CD8-positive, alpha-beta memory T cell (primary cell): ENCODE data around the gene ISG20L2. TPM values are rescaled to one million over a fixed set of nuclear protein-coding genes. Genes with fewer than 3 reads are reported as not detected.

Experiments used
- CTCF ChIA-PET: fragments of 350-600 bp; sonication (Branson Sonifier 250); formaldehyde crosslinking; loops from one replicate; lab custom pipeline; 2021; ENCODE audit warnings: antibody characterized with exemption; lab: Charles Lee
- POLR2A ChIA-PET: fragments of 350-600 bp; sonication (Branson Sonifier 250); formaldehyde crosslinking; loops from one replicate; lab custom pipeline; 2021; ENCODE audit warnings: antibody characterized with exemption; lab: Charles Lee
- DNase-seq, 5 donors: peaks; one replicate each; pipeline versions ENCODE4 v3.0.0 to v3.0.0-alpha.2; 2020 to 2022; ENCODE audit warnings: mixed read lengths in 1 of 5
- H3K27ac ChIP-seq: one replicate; pipeline ENCODE4 v1.7.0; 2013; ENCODE audit warnings: low read depth, mild to moderate bottlenecking, low read length, moderate library complexity
- H3K27me3 ChIP-seq: 2 replicates; pipeline ENCODE4 v1.7.0; 2013; ENCODE audit warnings: low read length, mild to moderate bottlenecking; ENCODE audit not compliant: insufficient read depth, poor library complexity, severe bottlenecking
- H3K36me3 ChIP-seq: 2 replicates; pipeline ENCODE4 v1.7.0; 2013; ENCODE audit warnings: mild to moderate bottlenecking, low read length, moderate library complexity; ENCODE audit not compliant: insufficient read depth
- H3K4me1 ChIP-seq: 2 replicates; pipeline ENCODE4 v1.7.0; 2013; ENCODE audit warnings: mild to moderate bottlenecking, low read length, moderate library complexity; ENCODE audit not compliant: insufficient read depth
- H3K4me3 ChIP-seq: 2 replicates; pipeline ENCODE4 v1.7.0; 2013; ENCODE audit warnings: mild to moderate bottlenecking, low read length
- H3K9me3 ChIP-seq: 2 replicates; pipeline ENCODE4 v1.7.0; 2013; ENCODE audit warnings: mild to moderate bottlenecking, low read length
- H3K27ac Mint-ChIP-seq, 8 donors: one replicate each; pipeline ENCODE4 v1.8.0; 2020 to 2021; ENCODE audit warnings: mixed read lengths in 8 of 8, mild to moderate bottlenecking in 6 of 8, inconsistent platforms in 3 of 8, moderate library complexity in 3 of 8
- H3K27me3 Mint-ChIP-seq, 2 donors: one replicate each; pipeline ENCODE4 v1.8.0; 2020 to 2021; ENCODE audit warnings: mixed read lengths in 2 of 2, mild to moderate bottlenecking in 1 of 2, moderate library complexity in 1 of 2
- H3K36me3 Mint-ChIP-seq, 3 donors: one replicate each; pipeline ENCODE4 v1.8.0; 2020 to 2021; ENCODE audit warnings: mixed read lengths in 3 of 3, inconsistent platforms in 1 of 3, mild to moderate bottlenecking in 1 of 3
- H3K4me1 Mint-ChIP-seq, 3 donors: one replicate each; pipeline ENCODE4 v1.8.0; 2020 to 2021; ENCODE audit warnings: mixed read lengths in 3 of 3, inconsistent platforms in 1 of 3, mild to moderate bottlenecking in 1 of 3
- H3K4me3 Mint-ChIP-seq, 7 donors: one replicate each; pipeline ENCODE4 v1.8.0; 2020 to 2021; ENCODE audit warnings: mixed read lengths in 7 of 7, mild to moderate bottlenecking in 6 of 7, moderate library complexity in 4 of 7, inconsistent platforms in 2 of 7
- H3K9me3 Mint-ChIP-seq, 5 donors: one replicate each; pipeline ENCODE4 v1.8.0; 2020 to 2022; ENCODE audit warnings: mixed read lengths in 5 of 5, mild to moderate bottlenecking in 3 of 5, moderate library complexity in 2 of 5, inconsistent platforms in 1 of 5
- polyA plus RNA-seq: library from polyadenylated mRNA; unstranded; fragments of 300-500 nt; fragmentation: Illumina TruSeq; gene quantifications from one replicate; pipeline ENCODE4 v1.2.3, GENCODE V29; 2021
- total RNA-seq, 2 experiments: library from RNA; stranded (reverse); gene quantifications; one replicate each; pipeline ENCODE4 v1.2.3, GENCODE V29; 2021

ISG20L2 gene
- total and polyA plus RNA-seq, 3 experiments from 2014 or later = 25.0 to 75.9 (median 69.4) TPM

- Mint-ChIP-seq H3K4me1 (peaks cover 4 to 12% (median 9%) of the 10 kb centered on the region in 3 donors), H3K9me3 (peaks cover 0 to 2% (median 0%) of the 10 kb centered on the region in 5 donors), H3K4me3 (no peak overlapping the region), H3K36me3 (peaks cover 0 to 15% (median 0%) of the 10 kb centered on the region in 3 donors), H3K27ac (peak overlapping the region in 1 of 8 donors; percentile 38), H3K27me3 (peaks cover 32 to 63% of the 10 kb centered on the region in 2 donors)
- Histone ChIP-seq H3K9me3 (no peaks in the 10 kb centered on the region), H3K27ac (no peak overlapping the region), H3K4me3 (no peak overlapping the region), H3K36me3 (no peaks in the 10 kb centered on the region), H3K4me1 (no peaks in the 10 kb centered on the region), H3K27me3 (peaks cover 9% of the 10 kb centered on the region)
- POLR2A ChIA-PET = no interaction called here
- DNase-seq = no peak
- CTCF ChIA-PET = interaction anchor here (1.3 to 4.4 kb wide), 2 partner anchors 10 to 29 kb away, joined by 5 to 16 read pairs; no protein-coding TSS in a partner anchor
These were observed 31.1 kb downstream of the ISG20L2 start for GRCh38 chr1:156697481-156697880.

DNA sequence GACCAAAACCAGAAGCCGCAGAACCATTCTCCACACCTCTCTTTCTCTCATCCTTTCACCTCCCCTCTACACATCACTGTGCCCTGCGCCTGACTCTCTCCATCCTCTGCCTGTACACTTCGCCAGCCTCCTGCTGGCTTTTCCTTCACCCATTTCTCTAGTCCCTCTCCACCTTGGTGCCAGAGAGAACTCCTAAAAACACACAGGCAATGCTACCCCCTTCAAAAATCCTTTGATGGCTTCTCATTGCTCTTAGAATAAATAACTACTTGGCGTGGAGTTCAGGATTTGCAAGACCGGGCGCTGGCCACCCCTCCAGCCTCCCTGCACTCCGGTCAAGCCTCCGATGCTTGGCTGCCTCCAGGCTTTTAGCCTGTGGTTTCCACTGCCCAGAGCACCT lies 31.8 kb downstream of the ISG20L2 start:
- peaks cover 0 to 2% (median 0%) of the 10 kb centered on the region in 5 donors for H3K9me3 Mint-ChIP-seq
- peaks cover 0 to 15% (median 0%) of the 10 kb centered on the region in 3 donors for H3K36me3 Mint-ChIP-seq
- no peak overlapping the region for H3K27ac Mint-ChIP-seq
- Histone ChIP-seq H3K4me1 (no peaks in the 10 kb centered on the region), H3K36me3 (no peaks in the 10 kb centered on the region), H3K27me3 (peaks cover 16% of the 10 kb centered on the region), H3K27ac (no peak overlapping the region), H3K9me3 (no peaks in the 10 kb centered on the region), H3K4me3 (no peak overlapping the region)
- H3K4me3 Mint-ChIP-seq = no peak overlapping the region
- DNase-seq = no peak
- CTCF ChIA-PET = interaction anchor here (1.3 to 4.4 kb wide), 2 partner anchors 11 to 29 kb away, joined by 5 to 16 read pairs; no protein-coding TSS in a partner anchor
- H3K4me1 Mint-ChIP-seq = peaks cover 4 to 19% (median 9%) of the 10 kb centered on the region in 3 donors
- POLR2A ChIA-PET = no interaction called here
- peaks cover 39 to 70% of the 10 kb centered on the region in 2 donors for H3K27me3 Mint-ChIP-seq

- Histone ChIP-seq H3K27me3 (peaks cover 25% of the 10 kb centered on the region), H3K9me3 (no peaks in the 10 kb centered on the region), H3K4me3 (no peak overlapping the region), H3K4me1 (peaks cover 2% of the 10 kb centered on the region), H3K36me3 (no peaks in the 10 kb centered on the region), H3K27ac (peak overlapping the region; percentile 74)
- ChIA-PET POLR2A (no interaction called here), CTCF (interaction anchor here (1.6 to 1.8 kb wide), 2 partner anchors 11 to 31 kb away, joined by 7 to 9 read pairs; partner anchors contain the start of gene CRABP2)
- H3K27ac Mint-ChIP-seq = no peak overlapping the region
- DNase-seq = no peak
- peaks cover 0 to 2% (median 0%) of the 10 kb centered on the region in 5 donors for H3K9me3 Mint-ChIP-seq
- H3K4me3 Mint-ChIP-seq = no peak overlapping the region
- H3K27me3 Mint-ChIP-seq = peaks cover 45 to 74% of the 10 kb centered on the region in 2 donors
- H3K36me3 Mint-ChIP-seq = peaks cover 0 to 11% (median 0%) of the 10 kb centered on the region in 3 donors
- H3K4me1 Mint-ChIP-seq = peaks cover 4 to 22% (median 10%) of the 10 kb centered on the region in 3 donors
These were observed 33.9 kb downstream of the ISG20L2 start for GRCh38 chr1:156694690-156694962.

DNA sequence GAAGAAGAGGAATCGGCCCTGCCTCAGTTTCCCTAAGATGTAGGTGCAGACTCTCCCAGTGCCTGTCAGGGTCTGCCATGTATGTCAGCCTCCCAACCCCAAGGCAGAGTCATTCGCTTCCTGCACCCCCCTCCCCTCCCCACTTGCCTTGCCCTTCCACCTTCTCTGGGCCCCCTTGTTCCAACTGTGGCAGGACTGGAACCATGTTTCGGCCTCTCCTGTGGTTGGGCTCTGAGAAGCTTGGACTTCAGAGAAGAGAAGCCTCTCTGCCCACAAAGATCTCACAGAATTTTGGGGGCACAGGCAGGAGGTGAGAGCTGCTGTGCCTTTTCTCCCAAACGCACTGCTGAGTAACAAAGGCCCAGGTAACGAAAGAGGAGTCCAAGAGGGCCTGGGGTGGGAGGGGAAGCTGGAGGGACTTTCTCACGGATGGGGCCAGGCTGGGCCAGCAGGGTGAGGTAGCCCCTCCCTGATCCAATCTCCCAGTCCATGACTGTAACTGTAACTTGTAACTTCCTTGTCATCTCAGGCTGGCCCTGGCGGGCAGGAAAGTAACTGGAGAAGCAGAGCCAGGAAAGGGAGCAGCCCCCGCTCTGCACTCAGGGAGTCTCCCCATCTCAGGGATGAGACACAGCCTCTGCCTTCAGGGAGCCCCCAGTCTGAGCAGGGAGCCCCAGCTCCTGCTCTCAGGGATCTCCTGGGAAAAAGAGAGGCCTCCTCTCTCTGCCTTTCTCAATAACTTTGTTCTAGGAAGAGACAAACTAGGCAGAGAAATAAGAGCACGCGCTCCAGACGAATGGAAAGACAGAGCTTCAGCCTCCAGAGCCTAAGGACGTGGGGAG lies 34.5 kb downstream of the ISG20L2 start:
- Histone ChIP-seq H3K36me3 (no peaks in the 10 kb centered on the region), H3K4me3 (no peak overlapping the region), H3K27me3 (peaks cover 25% of the 10 kb centered on the region), H3K9me3 (no peaks in the 10 kb centered on the region), H3K4me1 (peaks cover 3% of the 10 kb centered on the region), H3K27ac (peak overlapping the region; percentile 74)
- Mint-ChIP-seq H3K4me1 (peaks cover 9 to 28% (median 15%) of the 10 kb centered on the region in 3 donors), H3K4me3 (no peak overlapping the region), H3K36me3 (peaks cover 0 to 10% (median 0%) of the 10 kb centered on the region in 3 donors), H3K27me3 (peaks cover 49 to 73% of the 10 kb centered on the region in 2 donors), H3K9me3 (peaks cover 0 to 2% (median 0%) of the 10 kb centered on the region in 5 donors), H3K27ac (no peak overlapping the region)
- ChIA-PET POLR2A (no interaction called here), CTCF (interaction anchor here (1.6 to 1.8 kb wide), 2 partner anchors 12 to 32 kb away, joined by 7 to 9 read pairs; partner anchors contain the start of gene CRABP2)
- no peak for DNase-seq

- H3K4me1 ChIP-seq = peaks cover 3% of the 10 kb centered on the region
- Mint-ChIP-seq H3K27ac (peak overlapping the region in 1 of 8 donors; percentile 7), H3K4me1 (peaks cover 9 to 30% (median 15%) of the 10 kb centered on the region in 3 donors), H3K9me3 (peaks cover 0 to 2% (median 0%) of the 10 kb centered on the region in 5 donors), H3K36me3 (peaks cover 0 to 10% (median 0%) of the 10 kb centered on the region in 3 donors), H3K4me3 (no peak overlapping the region), H3K27me3 (peaks cover 52 to 77% of the 10 kb centered on the region in 2 donors)
- peak in 2 of 5 donors; percentile 9 to 22 for DNase-seq
- no peak overlapping the region for H3K4me3 ChIP-seq
- H3K27me3 ChIP-seq = peaks cover 25% of the 10 kb centered on the region
- ChIA-PET POLR2A (no interaction called here), CTCF (interaction anchor here (1.6 to 6.8 kb wide), 4 partner anchors 11 to 34 kb away, joined by 7 to 183 read pairs (median 64); partner anchors contain the start of genes CRABP2, ISG20L2 and METTL25B)
- no peaks in the 10 kb centered on the region for H3K9me3 ChIP-seq
- peak overlapping the region; percentile 74 for H3K27ac ChIP-seq
- no peaks in the 10 kb centered on the region for H3K36me3 ChIP-seq
These were observed 35.4 kb downstream of the ISG20L2 start for GRCh38 chr1:156692925-156693847.

- Histone ChIP-seq H3K4me3 (no peak overlapping the region), H3K27me3 (peaks cover 25% of the 10 kb centered on the region), H3K36me3 (no peaks in the 10 kb centered on the region), H3K9me3 (no peaks in the 10 kb centered on the region), H3K4me1 (peaks cover 3% of the 10 kb centered on the region), H3K27ac (no peak overlapping the region)
- peaks cover 0 to 2% (median 0%) of the 10 kb centered on the region in 5 donors for H3K9me3 Mint-ChIP-seq
- CTCF ChIA-PET = interaction anchor here (1.2 to 6.8 kb wide), 4 partner anchors 12 to 192 kb away, joined by 3 to 183 read pairs (median 83); partner anchors contain the start of genes CRABP2, INSRR, ISG20L2 and MEF2D
- H3K36me3 Mint-ChIP-seq = peaks cover 0 to 10% (median 0%) of the 10 kb centered on the region in 3 donors
- H3K27ac Mint-ChIP-seq = no peak overlapping the region
- H3K27me3 Mint-ChIP-seq = peaks cover 48 to 71% of the 10 kb centered on the region in 2 donors
- DNase-seq = no peak
- no peak overlapping the region for H3K4me3 Mint-ChIP-seq
- POLR2A ChIA-PET = no interaction called here
- H3K4me1 Mint-ChIP-seq = peaks cover 9 to 30% (median 15%) of the 10 kb centered on the region in 3 donors
These were observed 36.1 kb downstream of the ISG20L2 start for GRCh38 chr1:156692441-156692924.
